Activated naive CD4-positive, alpha-beta T cell treated with anti-CD3 and anti-CD28 coated beads, Interleukin-2, amount 10 ng/mL, durations not matched to agents 7 days and 5 days (primary cell): ENCODE results near the gene ZNF574.

Experiments
- CTCF ChIA-PET: fragments of 350-600 bp; sonication (Branson Sonifier 250); formaldehyde crosslinking; loops from one replicate; lab custom pipeline; 2021; ENCODE audit warnings: antibody characterized with exemption; lab: Charles Lee
- DNase-seq: peaks from one replicate; pipeline ENCODE4 v3.0.0-alpha.2; 2020
- H3K27ac Mint-ChIP-seq: one replicate; pipeline ENCODE4 v1.8.0; 2021; ENCODE audit warnings: mild to moderate bottlenecking, moderate library complexity, mixed read lengths
- H3K27me3 Mint-ChIP-seq: one replicate; pipeline ENCODE4 v1.8.0; 2021; ENCODE audit warnings: mild to moderate bottlenecking, mixed read lengths
- H3K36me3 Mint-ChIP-seq: one replicate; pipeline ENCODE4 v1.8.0; 2021; ENCODE audit warnings: mixed read lengths
- H3K4me1 Mint-ChIP-seq: one replicate; pipeline ENCODE4 v1.8.0; 2021; ENCODE audit warnings: mixed read lengths
- H3K4me3 Mint-ChIP-seq: one replicate; pipeline ENCODE4 v1.8.0; 2021; ENCODE audit warnings: mild to moderate bottlenecking, moderate library complexity, mixed read lengths
- H3K9me3 Mint-ChIP-seq: one replicate; pipeline ENCODE4 v1.8.0; 2021; ENCODE audit warnings: mixed read lengths

The ZNF574 gene

GRCh38 chr19:42123765-42124164 is 47.8 kb downstream of the ZNF574 start:
- Mint-ChIP-seq H3K4me1 (peaks cover 45% of the 10 kb centered on the region), H3K27me3 (no peaks in the 10 kb centered on the region), H3K9me3 (no peaks in the 10 kb centered on the region), H3K36me3 (peaks cover 20% of the 10 kb centered on the region), H3K27ac (peak overlapping the region; percentile 91), H3K4me3 (peak overlapping the region; percentile 67)
- CTCF ChIA-PET: interaction anchor here (0.8 to 4.8 kb wide), 7 partner anchors 9 to 174 kb away, joined by 3 to 42 read pairs (median 4); partner anchors contain the start of gene POU2F2
- DNase-seq: no peak

DNA sequence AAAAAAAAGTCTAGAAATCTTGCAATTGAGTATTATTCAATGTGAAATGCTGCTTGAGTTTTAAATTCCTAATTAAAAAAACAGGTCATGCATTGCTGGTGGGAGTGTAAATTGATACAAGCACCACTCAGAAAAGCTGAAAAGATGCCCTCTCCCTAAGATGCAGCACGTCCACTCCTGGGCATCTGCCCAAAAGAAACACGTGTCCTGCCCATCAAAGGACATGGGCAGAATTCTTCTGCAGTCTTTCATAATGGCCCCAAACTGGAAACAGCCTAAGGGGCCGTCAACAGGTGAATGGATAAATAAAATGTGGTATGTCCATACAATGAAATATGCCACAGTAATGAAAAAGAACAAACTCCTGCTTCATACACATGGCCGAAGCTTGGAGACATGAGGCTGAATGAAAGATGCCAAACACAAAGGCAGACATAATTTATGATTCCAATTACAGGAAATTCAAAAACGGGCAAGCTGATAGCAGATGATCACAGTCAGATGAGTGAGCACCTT is 48.5 kb downstream of the ZNF574 start:
- Mint-ChIP-seq H3K27ac (no peak overlapping the region), H3K27me3 (no peaks in the 10 kb centered on the region), H3K4me1 (peaks cover 46% of the 10 kb centered on the region), H3K4me3 (no peak overlapping the region), H3K9me3 (no peaks in the 10 kb centered on the region), H3K36me3 (peaks cover 18% of the 10 kb centered on the region)
- no peak for DNase-seq
- CTCF ChIA-PET: interaction anchor here (0.8 to 4.8 kb wide), 5 partner anchors 8 to 155 kb away, joined by 3 to 42 read pairs (median 4); partner anchors contain the start of gene POU2F2

DNA sequence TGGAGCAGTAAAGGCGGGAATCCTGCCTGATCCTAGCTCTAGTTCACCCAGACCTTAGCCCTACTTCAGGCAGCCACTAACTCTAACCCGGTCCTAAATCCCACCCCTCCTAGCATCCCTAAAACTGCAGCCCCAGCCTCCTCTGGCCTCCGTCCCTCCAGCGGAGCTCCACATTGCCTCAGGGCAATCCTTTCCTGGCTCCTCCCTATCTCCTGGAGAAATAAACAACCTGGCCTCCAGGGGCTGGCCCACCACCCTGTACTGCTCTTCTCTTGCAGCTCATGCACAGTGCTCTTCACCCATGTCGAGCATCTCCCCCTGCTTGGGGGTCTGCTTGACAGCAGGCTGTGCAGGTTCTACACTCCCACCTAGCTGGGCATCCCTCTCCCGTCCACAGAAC is 49.6 kb downstream of the ZNF574 start:
- H3K4me3 Mint-ChIP-seq: no peak overlapping the region
- no peaks in the 10 kb centered on the region for H3K9me3 Mint-ChIP-seq
- H3K27ac Mint-ChIP-seq: no peak overlapping the region
- peaks cover 55% of the 10 kb centered on the region for H3K4me1 Mint-ChIP-seq
- CTCF ChIA-PET: interaction anchor here (4.8 kb wide), 1 partner anchor 16 kb away, joined by 42 read pairs; no protein-coding TSS in a partner anchor
- no peaks in the 10 kb centered on the region for H3K27me3 Mint-ChIP-seq
- peaks cover 18% of the 10 kb centered on the region for H3K36me3 Mint-ChIP-seq
- no peak for DNase-seq

DNA sequence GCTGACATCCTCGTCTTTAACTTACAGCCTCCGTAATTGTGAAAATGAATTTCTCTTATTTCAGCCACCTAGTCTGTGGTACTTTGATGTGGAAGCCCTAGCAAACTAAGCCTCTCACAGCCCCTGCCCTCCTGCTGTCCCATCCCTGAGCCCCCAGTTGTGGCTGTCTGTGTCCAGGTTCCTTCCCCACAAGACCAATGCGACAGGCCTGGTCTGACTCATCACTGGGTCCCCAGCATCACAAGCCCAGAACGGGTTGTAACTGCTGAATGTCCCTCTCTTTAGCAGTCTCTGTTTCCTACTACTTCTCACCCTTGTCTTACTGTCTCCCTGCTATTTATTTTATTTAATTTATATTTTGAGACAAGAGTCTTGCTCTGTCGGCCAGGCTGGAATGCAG is 50.6 kb downstream of the ZNF574 start:
- H3K4me1 Mint-ChIP-seq: peaks cover 53% of the 10 kb centered on the region
- peaks cover 18% of the 10 kb centered on the region for H3K36me3 Mint-ChIP-seq
- no peak overlapping the region for H3K27ac Mint-ChIP-seq
- DNase-seq: no peak
- no peak overlapping the region for H3K4me3 Mint-ChIP-seq
- H3K27me3 Mint-ChIP-seq: no peaks in the 10 kb centered on the region
- CTCF ChIA-PET: interaction anchor here (0.9 to 1.1 kb wide), 2 partner anchors 18 to 58 kb away, joined by 3 read pairs; no protein-coding TSS in a partner anchor
- H3K9me3 Mint-ChIP-seq: no peaks in the 10 kb centered on the region

- Mint-ChIP-seq H3K4me1 (peaks cover 52% of the 10 kb centered on the region), H3K27ac (peak overlapping the region; percentile 68)
Observed at GRCh38 chr19:42129399-42130253, 53.7 kb downstream of the ZNF574 start.

GRCh38 chr19:42130254-42130573 is 54.2 kb downstream of the ZNF574 start:
- no peaks in the 10 kb centered on the region for H3K27me3 Mint-ChIP-seq
- H3K9me3 Mint-ChIP-seq: no peaks in the 10 kb centered on the region
- DNase-seq: no peak
- H3K27ac Mint-ChIP-seq: no peak overlapping the region
- H3K36me3 Mint-ChIP-seq: peaks cover 3% of the 10 kb centered on the region
- H3K4me1 Mint-ChIP-seq: peaks cover 55% of the 10 kb centered on the region
- CTCF ChIA-PET: no interaction called here
- peak overlapping the region; percentile 27 for H3K4me3 Mint-ChIP-seq

More at GRCh38 chr19:42129399-42130253, 53.7 kb downstream of the ZNF574 start:
- no peaks in the 10 kb centered on the region for H3K27me3 Mint-ChIP-seq
- CTCF ChIA-PET: interaction anchor here (0.8 kb wide), 1 partner anchor 21 kb away, joined by 3 read pairs; no protein-coding TSS in a partner anchor
- H3K4me3 Mint-ChIP-seq: peak overlapping the region; percentile 2
- H3K36me3 Mint-ChIP-seq: peaks cover 4% of the 10 kb centered on the region
- DNase-seq: no peak
- H3K9me3 Mint-ChIP-seq: no peaks in the 10 kb centered on the region
